Activated CD8-positive, alpha-beta memory T cell treated with anti-CD3 and anti-CD28 coated beads for 1 hour (primary cell): ENCODE data around the gene TMEM52.
A peak's percentile ranks its signal among the peaks of the same experiment; 100 is the strongest.

Experiments
- DNase-seq, 2 donors: peaks; one replicate each; pipeline ENCODE4 v3.0.0-alpha.2; 2020; ENCODE audit warnings: low read depth in 1 of 2; ENCODE audit errors: extremely low read depth in 1 of 2

TMEM52 gene

GRCh38 chr1:1928231-1929101 is 9.4 kb upstream of the TMEM52 start:
- DNase-seq: no peak

DNA sequence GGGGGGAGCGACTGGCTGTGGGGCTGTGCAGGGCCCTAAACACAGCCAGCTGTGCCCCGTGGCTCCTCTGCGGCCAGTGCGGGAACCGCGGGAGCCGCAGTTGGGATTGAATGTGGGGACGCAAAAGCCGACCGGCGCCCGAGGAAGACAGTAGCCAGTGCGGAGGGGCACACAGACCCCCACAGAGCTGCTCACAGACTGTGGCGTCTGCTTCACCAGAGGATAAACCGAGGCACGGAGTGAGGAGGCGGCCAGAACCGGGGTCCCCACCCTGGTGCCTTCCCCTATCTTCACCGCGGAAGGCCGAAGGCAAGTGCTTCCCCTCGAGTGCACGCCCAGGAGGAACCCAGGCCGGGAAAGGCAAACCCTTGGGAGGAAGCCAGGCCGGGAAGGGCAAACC is 8.7 kb upstream of the TMEM52 start:
- DNase-seq: no peak

GRCh38 chr1:1926886-1927660 is 8.0 kb upstream of the TMEM52 start:
- DNase-seq: no peak

- DNase-seq: no peak
Observed at GRCh38 chr1:1926346-1926811, 7.3 kb upstream of the TMEM52 start.

DNA sequence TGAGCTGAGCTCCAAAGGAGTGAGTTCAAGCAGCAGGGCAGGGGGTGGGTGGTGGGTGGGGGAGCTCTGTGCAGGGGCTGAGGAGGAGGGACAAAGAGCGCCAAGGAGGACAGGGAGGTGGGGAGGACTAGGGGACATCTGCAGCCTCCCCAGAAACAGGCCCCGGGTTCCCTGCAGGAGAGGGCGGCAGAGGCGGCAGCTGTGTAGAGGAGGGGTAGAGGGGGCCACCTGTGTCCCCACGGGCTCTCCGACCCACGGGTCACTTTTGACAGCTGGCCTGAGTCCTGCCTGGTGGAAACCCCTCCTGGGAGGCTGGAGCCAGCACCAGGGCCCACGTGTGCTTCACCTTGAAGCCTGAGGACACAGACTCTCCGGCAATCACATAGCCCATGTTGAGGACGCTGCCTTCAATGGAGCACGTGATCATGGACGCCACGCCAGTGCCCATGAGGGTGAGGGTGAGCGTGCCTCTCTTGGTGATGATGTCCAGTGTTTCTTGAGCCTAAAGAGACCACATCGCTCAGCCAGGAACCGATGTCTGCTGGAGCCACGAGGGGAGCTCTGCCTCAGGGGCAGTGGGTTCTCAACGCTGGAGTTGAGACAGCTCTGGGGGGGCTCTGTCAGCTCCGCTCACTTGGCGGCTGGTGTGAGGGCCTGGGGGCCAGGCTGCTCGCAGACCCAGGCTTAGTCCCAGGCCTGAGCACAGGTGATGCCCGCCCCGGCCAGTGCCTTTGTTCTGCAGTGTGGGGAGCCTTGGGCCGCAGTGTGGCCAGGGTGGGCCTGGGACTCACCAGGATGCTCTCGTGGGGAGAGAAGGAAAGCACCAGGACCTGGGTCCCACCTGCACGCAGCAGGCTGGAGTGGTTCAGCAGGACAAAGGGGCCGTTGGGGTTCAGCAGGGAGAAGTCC is 6.6 kb upstream of the TMEM52 start:
- no peak for DNase-seq

- DNase-seq: no peak
Observed at GRCh38 chr1:1924849-1925248, 5.8 kb upstream of the TMEM52 start.

DNA sequence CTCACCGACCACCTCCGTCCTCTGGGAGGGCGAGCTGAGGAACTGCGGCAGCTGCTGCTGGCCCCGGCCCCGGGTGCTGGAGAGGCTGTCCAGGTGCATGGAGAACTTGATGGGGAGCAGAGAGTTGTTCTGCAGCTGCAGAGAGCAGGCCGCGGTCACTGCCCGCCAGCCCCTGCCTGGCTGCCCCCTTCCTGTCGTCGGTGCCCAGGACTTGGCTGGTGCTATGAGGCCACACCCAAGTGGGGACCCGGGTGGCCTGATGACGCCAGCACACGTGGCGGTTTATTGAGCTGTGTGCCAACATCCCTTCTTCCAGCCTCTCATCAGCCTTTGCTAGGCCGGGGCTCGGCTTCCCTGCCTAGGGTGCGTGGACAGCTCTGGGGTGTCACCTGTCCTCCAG is 5.3 kb upstream of the TMEM52 start:
- DNase-seq: no peak

GRCh38 chr1:1922956-1923833 is 4.1 kb upstream of the TMEM52 start:
- DNase-seq: no peak

GRCh38 chr1:1922702-1922955 is 3.5 kb upstream of the TMEM52 start:
- no peak for DNase-seq

DNA sequence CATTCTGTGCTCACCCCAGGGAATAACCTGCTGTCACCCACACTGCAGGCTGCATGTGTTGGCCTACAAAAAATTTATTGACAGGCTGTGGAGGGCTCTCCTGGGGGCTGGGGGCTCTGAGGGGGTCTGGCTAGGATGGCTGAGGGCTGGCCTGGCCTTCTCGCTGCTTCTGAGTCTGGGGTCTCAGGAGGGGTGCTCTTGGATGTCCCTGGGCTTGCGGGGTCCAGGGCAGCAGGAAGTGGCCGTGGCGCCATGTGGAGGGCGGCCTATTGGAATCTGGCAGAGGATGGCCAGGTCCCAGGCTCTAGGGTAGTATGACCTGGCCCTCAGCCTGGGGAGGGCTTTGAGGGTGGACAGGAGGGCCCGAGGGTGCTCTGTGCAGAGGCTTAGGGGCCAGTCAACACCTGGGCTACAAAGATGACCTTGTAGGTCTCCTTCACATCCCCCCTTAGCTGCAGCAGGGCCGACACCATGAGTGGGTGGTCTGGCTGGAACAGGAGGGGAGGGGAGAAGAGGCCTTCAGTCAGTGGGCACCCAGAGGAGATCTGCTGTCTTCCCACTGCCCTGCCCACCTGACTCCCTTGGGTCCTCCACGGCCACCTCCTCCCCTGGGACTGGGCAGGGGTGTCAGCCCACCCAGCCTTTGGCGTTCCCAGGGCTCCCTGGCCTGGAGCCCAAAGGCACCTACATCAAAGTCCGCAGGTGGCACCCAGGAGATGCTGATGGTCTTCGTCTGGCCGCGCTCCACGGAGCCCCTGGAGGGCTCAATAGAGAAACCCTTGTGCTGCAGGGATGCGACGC is 3.0 kb upstream of the TMEM52 start:
- no peak for DNase-seq

- DNase-seq: no peak
Observed at GRCh38 chr1:1921459-1921862, 2.4 kb upstream of the TMEM52 start.

DNA sequence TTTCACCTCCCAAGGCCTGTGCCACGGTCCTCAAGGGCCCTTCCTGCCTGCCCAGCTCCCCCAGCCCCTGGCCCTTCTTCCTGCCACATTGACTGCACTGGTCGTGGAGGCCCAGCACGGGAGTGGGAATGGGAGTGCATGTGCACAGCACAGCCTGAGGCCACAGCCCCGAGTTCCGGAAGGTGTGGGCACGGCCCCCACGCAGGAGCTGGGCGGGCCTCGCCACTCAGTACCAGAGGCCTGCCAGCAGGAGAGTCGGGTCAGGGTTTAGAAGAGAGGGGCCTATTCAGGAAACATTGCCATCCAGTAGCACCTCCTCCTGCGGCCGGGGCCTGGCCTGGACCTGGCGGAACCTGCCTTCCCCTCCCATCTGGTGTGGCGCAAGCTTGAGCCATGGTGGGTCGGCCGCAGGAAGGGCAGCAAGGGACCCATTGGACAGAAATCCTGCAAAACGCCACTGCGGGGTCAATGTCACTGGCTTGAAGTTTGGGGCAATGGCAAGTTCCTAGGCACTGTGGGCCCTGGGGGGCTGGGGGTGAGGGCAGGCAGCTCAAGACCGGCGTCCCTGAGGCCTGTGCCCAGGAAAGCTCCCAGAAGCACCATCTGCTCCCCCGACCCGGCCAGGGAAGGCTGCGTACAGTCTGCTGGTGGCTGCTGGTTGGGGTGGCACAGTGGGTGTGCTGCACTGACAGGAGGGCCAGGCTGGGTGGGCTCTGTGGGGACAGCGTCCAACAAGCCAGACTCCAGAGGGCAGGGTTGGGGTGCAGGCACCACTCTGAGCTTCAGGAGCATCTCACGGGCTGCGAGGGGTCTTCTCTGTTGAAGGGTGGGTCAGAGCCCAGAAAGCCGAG is 1.8 kb upstream of the TMEM52 start:
- DNase-seq: no peak

DNA sequence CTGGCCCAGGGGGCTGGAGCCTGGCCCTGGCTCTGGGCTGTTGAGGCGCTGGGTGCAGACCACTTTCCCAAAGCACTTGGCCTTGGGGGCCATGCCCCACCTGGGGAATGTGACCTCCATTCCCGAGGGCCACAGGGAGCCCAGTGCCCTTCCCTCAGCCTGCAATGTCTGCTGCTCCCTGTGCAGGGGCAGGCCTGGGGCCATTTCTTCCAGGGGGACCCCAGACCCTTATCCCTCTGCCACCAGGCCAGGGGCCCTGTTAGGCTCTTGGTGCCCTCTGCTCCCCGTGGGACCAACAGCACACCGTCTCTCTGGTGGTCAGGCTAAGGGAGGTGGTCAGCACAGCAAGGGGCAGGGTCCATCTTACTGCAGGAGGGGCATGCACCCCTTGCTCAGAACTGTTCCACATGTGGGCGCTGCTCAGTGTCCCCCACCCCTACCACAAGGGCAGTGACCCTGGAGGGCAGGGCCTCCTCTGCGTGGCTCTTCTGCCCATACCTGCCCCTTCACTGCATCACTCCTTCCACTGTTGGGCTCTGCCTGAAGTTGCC is 1.1 kb upstream of the TMEM52 start:
- DNase-seq: no peak

GRCh38 chr1:1919304-1920056 is 401 bp upstream of the TMEM52 start:
- peak; percentile 98 to 99 for DNase-seq

DNA sequence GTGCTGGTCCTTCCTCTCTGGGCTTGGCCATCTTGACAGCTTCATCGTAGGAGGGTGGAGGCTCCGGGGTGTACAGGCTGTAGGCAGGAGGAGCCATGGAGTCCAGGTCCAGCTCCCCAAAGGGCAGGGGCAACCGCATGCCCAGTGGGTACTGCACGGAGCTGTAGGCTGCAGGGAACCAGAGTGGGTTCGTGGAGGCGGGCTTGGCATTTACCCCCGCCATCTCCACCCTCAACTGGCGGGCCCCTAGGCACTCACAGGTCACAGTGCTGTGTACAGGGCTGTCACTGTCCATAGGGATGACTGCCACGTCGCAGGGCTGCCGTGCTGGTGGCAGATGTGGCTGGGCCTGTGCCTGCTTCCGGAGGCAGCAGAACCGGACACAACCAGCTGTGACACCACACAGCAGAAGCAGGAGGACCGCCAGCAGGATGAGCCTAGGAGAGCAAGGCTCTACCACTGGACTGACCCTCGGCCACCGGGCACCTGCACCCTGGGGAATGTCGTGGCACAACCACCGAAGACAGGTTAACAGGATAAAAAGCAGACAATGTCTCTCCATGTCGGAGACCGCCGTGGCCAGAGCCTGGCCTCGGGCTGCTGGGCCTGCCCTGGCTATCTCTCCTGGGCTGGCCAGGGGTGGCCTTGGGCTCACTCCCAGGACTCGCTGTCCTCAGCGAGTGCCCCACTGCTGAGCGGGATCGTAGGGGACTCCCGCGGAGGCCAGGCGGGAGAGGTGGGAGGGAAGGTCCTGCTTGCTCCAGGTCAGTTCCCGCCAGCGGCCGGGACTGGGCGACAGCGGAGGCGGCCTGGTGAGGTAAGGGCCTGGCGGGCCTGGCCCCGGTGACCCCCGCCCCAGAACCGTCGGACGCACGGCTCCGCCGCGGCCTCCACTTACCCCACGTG is 831 bp downstream of the TMEM52 start:
- DNase-seq: no peak

DNA sequence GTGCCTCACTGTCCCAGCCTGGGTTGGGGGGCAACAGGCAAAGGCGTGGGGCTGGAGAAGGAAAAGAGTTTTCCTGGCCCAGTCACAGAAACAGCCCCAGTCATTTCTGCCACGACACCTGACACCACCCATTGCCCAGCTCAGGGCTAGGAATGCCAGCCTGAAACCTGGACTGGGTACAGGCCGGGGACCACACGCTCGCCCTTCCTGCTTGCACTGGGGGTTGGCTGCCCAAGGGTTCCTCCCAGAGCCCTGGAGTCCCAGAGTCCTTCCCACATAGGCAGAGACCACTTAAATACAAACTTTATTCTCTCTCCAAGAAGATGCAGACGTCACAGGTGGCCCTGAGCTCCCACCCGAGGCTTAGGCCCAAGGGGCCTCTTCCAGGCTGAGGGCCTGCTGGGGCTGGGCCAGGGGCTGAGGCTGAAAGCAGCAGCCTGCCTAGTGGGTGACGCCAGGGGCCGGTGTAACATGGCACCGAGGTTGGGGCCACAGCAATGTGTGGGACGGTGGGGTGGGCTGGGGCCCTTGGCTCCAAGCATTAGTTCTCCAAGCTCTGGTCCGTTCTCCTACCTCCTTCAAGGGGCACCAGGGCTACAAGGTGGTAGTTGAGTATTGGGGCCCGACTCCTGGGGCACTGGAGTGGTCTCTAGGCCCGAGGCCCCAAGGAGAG is 1.6 kb downstream of the TMEM52 start:
- no peak for DNase-seq
